ENCODE results near the gene TNPO3. TPM values are rescaled to one million over a fixed set of nuclear protein-coding genes. Genes with fewer than 3 reads are reported as not detected.

TNPO3 gene
- total RNA-seq, 2 experiments from 2014 or later = 44.3 to 48.1 TPM

DNA sequence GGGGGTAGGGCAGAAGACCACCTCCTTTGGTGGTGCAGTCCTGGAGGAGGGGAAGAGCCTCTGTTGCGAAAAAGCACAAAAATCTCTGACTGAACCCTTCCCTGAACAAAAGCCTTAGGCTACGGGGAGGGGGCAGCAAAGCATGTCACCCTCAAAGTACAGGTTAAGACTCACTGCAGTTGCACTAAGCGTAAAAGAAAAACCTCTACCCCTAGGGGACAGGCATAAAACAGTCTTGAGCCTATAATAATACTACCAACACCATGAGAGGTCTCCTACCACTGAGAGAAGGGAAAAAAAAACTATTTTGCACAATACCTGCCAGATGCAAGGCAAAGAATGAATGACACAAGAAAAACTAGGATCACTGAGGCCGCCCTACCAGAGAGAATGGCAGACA is 17.3 kb downstream of the TNPO3 start:
- ChIA-PET POLR2A (no interaction called here), CTCF (interaction anchor here (1.4 kb wide), 1 partner anchor 12 kb away, joined by 3 read pairs; no protein-coding TSS in a partner anchor)
- no peak for DNase-seq
- peaks cover 27% of the 10 kb centered on the region for H3K4me1 Mint-ChIP-seq
- H3K27me3 Mint-ChIP-seq = no peaks in the 10 kb centered on the region
- peaks cover 56% of the 10 kb centered on the region for H3K36me3 Mint-ChIP-seq (ENCODE audit: low read depth)
- no peak overlapping the region for H3K27ac Mint-ChIP-seq
- H3K9me3 Mint-ChIP-seq = no peaks in the 10 kb centered on the region
- H3K4me3 Mint-ChIP-seq = no peak overlapping the region

DNA sequence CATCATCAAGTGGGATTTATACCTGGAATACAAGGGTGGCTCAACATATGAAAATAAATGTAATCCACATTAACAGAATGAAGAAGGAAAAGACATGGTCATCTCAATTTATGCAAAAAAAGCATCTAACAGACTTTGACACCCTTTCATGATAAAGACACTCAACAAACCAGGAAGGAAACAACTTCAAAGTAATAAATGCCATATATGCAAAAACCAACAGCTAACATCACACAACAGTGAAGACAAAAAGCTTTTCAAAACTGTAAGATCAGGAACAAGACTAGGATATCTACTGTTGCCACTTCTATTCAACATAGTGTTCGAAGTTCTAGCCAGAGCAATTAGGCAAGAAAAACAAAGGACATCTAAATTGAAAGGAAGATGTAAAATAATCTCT is 22.9 kb downstream of the TNPO3 start:
- no peak for DNase-seq
- Mint-ChIP-seq H3K4me3 (no peak overlapping the region), H3K4me1 (peaks cover 16% of the 10 kb centered on the region), H3K27me3 (no peaks in the 10 kb centered on the region), H3K9me3 (no peaks in the 10 kb centered on the region), H3K36me3 (ENCODE audit: low read depth) (peaks cover 64% of the 10 kb centered on the region), H3K27ac (no peak overlapping the region)
- CTCF ChIA-PET = no interaction called here
- POLR2A ChIA-PET = no interaction called here

DNA sequence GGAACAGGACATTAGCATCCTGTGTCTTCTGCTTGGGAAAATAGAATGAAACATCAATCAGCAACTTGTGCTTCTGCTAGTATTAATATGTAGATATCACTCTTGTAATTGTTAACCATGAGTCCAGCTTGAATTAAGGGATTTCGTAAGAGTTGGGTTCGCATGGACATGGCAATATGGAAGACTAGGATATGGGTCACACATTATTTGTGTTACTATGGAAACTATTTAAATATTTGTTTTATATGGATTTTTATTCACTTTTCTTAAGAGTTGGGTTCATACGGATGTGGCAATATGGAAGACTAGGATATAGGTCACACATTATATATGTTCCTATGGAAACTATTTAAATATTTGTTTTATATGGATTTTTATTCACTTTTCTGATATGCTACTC is 24.5 kb downstream of the TNPO3 start:
- H3K36me3 Mint-ChIP-seq (ENCODE audit: low read depth) = peaks cover 54% of the 10 kb centered on the region
- ChIA-PET CTCF (no interaction called here), POLR2A (no interaction called here)
- no peaks in the 10 kb centered on the region for H3K27me3 Mint-ChIP-seq
- no peak overlapping the region for H3K27ac Mint-ChIP-seq
- H3K4me3 Mint-ChIP-seq = no peak overlapping the region
- H3K4me1 Mint-ChIP-seq = peaks cover 16% of the 10 kb centered on the region
- DNase-seq = no peak
- H3K9me3 Mint-ChIP-seq = no peaks in the 10 kb centered on the region

DNA sequence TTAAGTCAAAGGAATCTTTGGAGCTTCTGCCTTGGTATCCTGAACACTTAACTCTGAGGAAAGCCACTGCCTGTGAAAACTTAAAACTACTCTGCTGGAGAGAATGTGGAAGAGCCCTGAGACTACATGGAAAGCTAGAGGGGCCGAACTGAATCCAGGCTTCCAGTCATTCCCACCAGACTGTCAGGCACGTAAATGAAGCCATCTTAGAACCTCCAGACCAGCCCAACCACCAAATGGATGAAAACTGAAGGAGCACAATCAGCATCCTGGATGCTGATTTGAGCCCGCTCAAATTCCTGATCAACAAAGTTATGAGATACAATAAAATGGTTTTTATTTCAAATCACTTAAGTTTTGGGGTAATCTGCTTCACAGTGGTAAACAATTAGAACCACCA is 30.8 kb downstream of the TNPO3 start:
- H3K27ac Mint-ChIP-seq = no peak overlapping the region
- POLR2A ChIA-PET = no interaction called here
- peaks cover 12% of the 10 kb centered on the region for H3K4me1 Mint-ChIP-seq
- no peak overlapping the region for H3K4me3 Mint-ChIP-seq
- no peaks in the 10 kb centered on the region for H3K9me3 Mint-ChIP-seq
- peaks cover 17% of the 10 kb centered on the region for H3K36me3 Mint-ChIP-seq (ENCODE audit: low read depth)
- no peaks in the 10 kb centered on the region for H3K27me3 Mint-ChIP-seq
- DNase-seq = no peak
- CTCF ChIA-PET = interaction anchor here (0.8 kb wide), 1 partner anchor 110 kb away, joined by 3 read pairs; no protein-coding TSS in a partner anchor

DNA sequence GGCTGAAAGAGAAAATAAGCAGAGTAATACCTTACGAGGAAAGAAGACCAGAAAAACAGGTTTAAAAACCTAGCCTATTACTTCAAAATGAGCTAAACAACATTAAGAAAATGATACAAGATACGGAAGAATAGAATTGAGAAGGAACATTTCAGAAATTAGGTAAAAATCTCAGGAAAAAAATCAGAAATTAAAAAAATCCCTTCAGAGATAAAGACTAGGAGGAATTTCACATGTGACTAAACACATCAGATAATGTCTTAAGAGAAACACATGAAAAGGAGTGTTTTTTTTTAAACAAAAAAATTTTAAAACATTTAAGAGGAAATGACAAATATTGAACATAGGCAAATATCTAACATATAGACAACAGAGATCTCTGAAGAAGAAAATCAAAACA is 33.3 kb downstream of the TNPO3 start:
- ChIA-PET POLR2A (no interaction called here), CTCF (no interaction called here)
- Mint-ChIP-seq H3K36me3 (ENCODE audit: low read depth) (peaks cover 11% of the 10 kb centered on the region), H3K4me3 (no peak overlapping the region), H3K27ac (no peak overlapping the region), H3K4me1 (peaks cover 8% of the 10 kb centered on the region), H3K27me3 (no peaks in the 10 kb centered on the region), H3K9me3 (no peaks in the 10 kb centered on the region)
- DNase-seq = no peak

DNA sequence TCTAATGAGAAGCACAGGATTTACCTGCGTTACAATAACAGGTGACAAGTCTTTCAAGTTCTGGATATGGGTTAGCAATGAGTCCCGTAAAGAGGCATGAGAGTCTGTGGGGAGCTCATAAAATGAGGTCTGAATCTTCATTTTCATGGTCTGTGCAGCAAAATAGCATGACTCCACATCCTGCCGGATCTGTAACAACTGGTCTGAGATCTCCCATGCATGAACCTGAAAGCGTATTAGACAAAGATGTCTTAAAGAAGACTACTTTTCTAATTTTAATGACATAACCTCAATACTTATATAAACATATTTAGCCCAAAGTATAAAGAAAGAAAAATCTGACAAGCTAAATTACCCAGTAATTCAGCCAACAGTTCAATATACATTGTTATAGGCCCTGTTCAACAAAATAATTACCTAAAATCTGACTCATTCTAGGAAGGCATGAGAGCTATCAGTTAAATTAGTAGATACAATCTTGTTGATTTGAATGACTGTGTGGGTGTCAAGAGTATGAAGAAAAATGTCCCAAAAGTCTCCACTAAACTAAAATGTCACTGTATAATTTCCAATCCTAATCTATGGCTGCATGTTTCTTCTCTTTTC is 36.9 kb downstream of the TNPO3 start:
- ChIA-PET POLR2A (no interaction called here), CTCF (interaction anchor here (1.7 kb wide), 1 partner anchor 134 kb away, joined by 5 read pairs; no protein-coding TSS in a partner anchor)
- H3K27me3 Mint-ChIP-seq = no peaks in the 10 kb centered on the region
- peaks cover 7% of the 10 kb centered on the region for H3K4me1 Mint-ChIP-seq
- no peaks in the 10 kb centered on the region for H3K9me3 Mint-ChIP-seq
- DNase-seq = no peak
- no peak overlapping the region for H3K27ac Mint-ChIP-seq
- no peak overlapping the region for H3K4me3 Mint-ChIP-seq
- H3K36me3 Mint-ChIP-seq (ENCODE audit: low read depth) = peaks cover 30% of the 10 kb centered on the region

DNA sequence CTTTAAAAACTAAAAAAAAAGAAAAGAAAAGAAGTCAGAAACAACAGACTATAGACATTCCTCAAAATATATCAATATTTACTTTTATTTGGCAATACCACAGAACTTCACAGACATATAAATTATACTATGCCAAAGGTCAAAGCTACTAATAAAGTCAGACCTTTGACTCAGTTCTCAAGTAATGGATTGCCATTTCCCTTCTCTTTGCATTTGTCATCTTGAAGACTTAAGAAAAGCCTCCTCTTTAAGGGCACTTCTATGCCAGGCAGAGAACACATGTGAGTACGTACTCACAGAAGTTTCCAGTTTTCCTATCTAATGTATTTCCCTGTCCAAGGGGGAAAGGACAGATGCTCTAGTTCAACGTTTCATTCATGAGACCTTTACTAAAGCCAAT is 37.6 kb downstream of the TNPO3 start:
- CTCF ChIA-PET = interaction anchor here (1.7 kb wide), 1 partner anchor 134 kb away, joined by 5 read pairs; no protein-coding TSS in a partner anchor
- Mint-ChIP-seq H3K4me3 (no peak overlapping the region), H3K9me3 (no peaks in the 10 kb centered on the region), H3K4me1 (peaks cover 7% of the 10 kb centered on the region), H3K27ac (no peak overlapping the region), H3K36me3 (ENCODE audit: low read depth) (peaks cover 36% of the 10 kb centered on the region), H3K27me3 (no peaks in the 10 kb centered on the region)
- POLR2A ChIA-PET = no interaction called here
- no peak for DNase-seq

DNA sequence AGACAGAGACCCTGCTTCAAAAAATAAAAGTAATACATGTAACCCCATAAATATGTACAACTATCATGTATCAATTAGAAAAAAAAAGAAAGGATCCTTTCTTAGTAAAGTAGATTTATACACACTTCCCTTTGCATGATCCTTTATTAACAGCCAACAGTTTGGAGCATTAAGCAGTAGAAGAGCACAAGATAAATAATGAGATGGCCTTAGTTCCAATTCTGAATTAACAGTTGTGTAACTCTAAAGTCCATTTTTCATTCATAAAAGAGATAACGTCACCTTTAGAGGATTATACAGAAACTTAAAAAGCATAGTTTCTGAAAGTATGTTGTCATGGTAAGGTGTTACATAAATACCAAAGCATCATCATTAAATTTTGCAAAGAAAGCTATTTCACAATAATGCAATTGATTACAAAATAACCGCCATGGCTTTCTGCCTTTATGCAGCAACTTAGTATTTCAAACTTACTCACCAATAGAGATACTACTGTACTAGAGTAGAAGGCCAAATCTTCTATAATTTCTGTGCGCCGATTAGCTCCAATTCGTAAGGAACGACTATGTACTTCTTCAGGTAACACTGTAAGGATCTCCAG is 40.3 kb downstream of the TNPO3 start:
- Mint-ChIP-seq H3K27ac (no peak overlapping the region), H3K9me3 (no peaks in the 10 kb centered on the region), H3K4me3 (no peak overlapping the region), H3K4me1 (peaks cover 14% of the 10 kb centered on the region), H3K27me3 (no peaks in the 10 kb centered on the region), H3K36me3 (ENCODE audit: low read depth) (peaks cover 47% of the 10 kb centered on the region)
- ChIA-PET POLR2A (no interaction called here), CTCF (interaction anchor here (0.9 to 1.0 kb wide), 2 partner anchors 11 to 21 kb away, joined by 3 read pairs; no protein-coding TSS in a partner anchor)
- DNase-seq = no peak

DNA sequence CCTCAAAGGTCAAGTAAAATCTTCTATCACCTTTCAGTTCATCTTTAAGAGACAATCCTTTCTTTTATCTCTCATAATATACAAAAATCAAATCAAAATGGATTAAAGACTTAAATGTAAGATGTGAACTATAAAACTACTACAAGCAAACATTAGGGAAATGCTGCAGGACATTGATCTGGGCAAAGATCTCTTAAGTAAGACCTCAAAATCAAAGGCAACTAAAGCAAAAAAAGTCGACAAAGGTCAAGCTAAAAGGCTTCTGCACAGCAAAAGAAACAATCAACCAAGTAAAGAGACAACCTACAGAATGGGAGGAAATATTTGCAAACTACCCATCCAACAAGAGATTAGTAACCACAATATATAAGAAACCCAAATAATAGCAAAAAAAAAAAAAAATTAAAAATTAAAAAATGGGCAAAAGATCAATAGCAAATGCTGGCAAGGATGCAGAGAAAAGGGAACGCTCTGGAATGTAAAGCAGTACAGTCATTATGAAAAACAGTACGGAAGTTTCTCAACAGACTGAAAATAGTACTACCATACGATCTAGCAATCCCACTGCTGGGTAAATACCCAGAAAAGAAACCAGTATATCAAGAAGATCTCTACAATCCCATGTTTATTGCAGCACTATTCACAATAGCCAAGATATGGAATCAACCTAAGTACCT is 41.7 kb downstream of the TNPO3 start:
- Mint-ChIP-seq H3K36me3 (ENCODE audit: low read depth) (peaks cover 54% of the 10 kb centered on the region), H3K4me3 (no peak overlapping the region), H3K27me3 (no peaks in the 10 kb centered on the region), H3K4me1 (peaks cover 24% of the 10 kb centered on the region), H3K27ac (no peak overlapping the region), H3K9me3 (no peaks in the 10 kb centered on the region)
- ChIA-PET CTCF (interaction anchor here (0.9 kb wide), 1 partner anchor 12 kb away, joined by 3 read pairs; no protein-coding TSS in a partner anchor), POLR2A (no interaction called here)
- no peak for DNase-seq

DNA sequence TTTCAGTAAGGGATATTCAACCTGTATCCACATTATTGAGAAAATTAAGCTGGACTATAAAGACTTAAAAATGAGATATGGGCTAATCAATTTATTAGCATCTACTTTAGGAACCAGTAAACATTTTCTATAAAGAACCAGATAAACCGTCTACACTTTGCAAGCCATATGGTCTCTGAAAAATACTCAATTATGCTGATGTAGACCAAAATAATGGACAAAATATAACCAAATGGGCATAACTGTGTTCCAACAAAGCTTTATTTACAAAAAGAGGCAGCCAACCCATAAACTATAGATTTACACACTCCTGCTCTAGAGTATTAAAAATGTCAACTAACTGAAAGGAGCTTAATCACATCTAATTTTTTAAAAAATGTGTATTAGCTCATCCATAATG is 42.3 kb downstream of the TNPO3 start:
- Mint-ChIP-seq H3K4me1 (peaks cover 25% of the 10 kb centered on the region), H3K36me3 (ENCODE audit: low read depth) (peaks cover 56% of the 10 kb centered on the region), H3K27ac (no peak overlapping the region), H3K4me3 (no peak overlapping the region), H3K27me3 (no peaks in the 10 kb centered on the region), H3K9me3 (no peaks in the 10 kb centered on the region)
- CTCF ChIA-PET = no interaction called here
- no peak for DNase-seq
- POLR2A ChIA-PET = no interaction called here

DNA sequence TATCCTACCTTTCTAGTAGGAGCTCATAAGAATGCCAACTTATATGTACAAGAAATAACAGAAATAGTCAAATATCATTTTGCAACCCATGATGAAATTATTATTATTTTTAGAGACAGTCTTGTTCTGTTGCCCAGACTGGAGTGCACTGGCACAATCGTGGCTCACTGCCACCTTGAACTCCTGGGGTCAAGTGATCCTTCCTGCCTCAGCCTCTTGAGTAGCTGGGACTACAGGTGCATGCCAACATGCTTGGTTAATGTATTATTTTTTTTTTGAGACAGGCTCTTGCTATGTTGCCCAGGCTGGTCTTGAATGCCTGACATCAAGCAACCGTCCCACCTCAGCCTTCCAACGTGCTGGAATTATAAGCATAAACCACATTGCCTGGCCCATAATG is 44.8 kb downstream of the TNPO3 start:
- Mint-ChIP-seq H3K4me3 (no peak overlapping the region), H3K27ac (no peak overlapping the region), H3K36me3 (ENCODE audit: low read depth) (peaks cover 60% of the 10 kb centered on the region), H3K9me3 (no peaks in the 10 kb centered on the region), H3K27me3 (no peaks in the 10 kb centered on the region), H3K4me1 (peaks cover 27% of the 10 kb centered on the region)
- ChIA-PET POLR2A (no interaction called here), CTCF (interaction anchor here (0.7 to 1.6 kb wide), 2 partner anchors 36 to 815 kb away, joined by 3 to 4 read pairs; no protein-coding TSS in a partner anchor)
- no peak for DNase-seq

DNA sequence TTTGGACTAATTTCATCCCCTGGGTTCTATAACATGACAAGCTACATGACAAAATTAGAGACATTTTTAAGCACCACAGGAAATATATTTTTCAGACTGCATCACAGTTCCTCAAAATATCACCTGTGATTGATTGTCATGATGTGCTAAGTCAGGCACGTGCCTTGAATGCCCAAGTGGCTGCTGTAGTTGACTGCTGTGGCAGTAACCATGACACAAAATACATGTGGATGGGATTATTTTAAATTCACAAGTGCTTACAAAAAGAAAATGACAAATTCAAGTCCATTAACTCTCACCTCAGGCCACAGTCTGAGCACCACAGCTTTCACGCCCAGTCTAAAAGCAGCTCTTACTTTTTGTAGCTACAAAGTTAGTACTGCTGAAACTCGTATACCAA is 45.5 kb downstream of the TNPO3 start:
- ChIA-PET CTCF (interaction anchor here (0.5 to 1.3 kb wide), 3 partner anchors 17 to 816 kb away, joined by 3 read pairs; no protein-coding TSS in a partner anchor), POLR2A (no interaction called here)
- no peaks in the 10 kb centered on the region for H3K27me3 Mint-ChIP-seq
- no peaks in the 10 kb centered on the region for H3K9me3 Mint-ChIP-seq
- H3K27ac Mint-ChIP-seq = no peak overlapping the region
- H3K4me1 Mint-ChIP-seq = peaks cover 27% of the 10 kb centered on the region
- H3K4me3 Mint-ChIP-seq = no peak overlapping the region
- no peak for DNase-seq
- peaks cover 59% of the 10 kb centered on the region for H3K36me3 Mint-ChIP-seq (ENCODE audit: low read depth)

DNA sequence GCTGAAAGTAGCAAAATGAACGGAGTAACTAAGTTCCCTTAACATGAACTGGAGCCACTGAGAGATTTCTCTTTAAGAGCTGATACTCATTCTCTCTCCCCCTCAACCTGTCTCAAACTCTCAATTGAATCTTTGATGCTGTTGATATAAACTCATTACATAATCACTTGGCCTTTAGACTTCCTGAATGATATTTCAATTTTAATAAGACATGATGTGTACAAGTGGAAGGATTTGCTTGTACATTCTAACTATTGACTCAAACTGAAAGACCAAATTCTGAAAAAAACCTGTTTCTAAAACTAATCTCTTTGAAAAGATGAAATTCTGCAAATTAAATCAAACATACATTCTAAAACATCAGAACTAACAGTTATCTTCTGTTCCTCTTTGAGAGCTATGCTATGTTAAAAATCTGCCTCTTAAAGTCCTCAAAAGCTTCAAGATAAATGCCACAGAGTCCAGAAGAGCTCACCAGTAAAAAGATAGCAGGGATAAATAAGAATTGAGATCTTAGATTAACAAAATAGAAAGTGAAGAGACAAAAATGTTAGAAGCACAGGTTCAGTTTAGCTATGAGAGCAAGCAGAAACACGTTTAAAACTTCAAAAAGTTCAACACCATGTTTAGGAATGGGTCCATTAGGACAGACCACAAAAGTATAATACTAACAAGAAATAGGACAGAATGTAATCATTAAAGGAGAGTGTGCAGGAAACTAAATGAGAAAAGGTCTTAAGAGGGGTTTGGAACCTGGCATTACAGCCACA is 46.1 kb downstream of the TNPO3 start:
- DNase-seq = no peak
- Mint-ChIP-seq H3K36me3 (ENCODE audit: low read depth) (peaks cover 58% of the 10 kb centered on the region), H3K27me3 (no peaks in the 10 kb centered on the region), H3K27ac (no peak overlapping the region), H3K4me3 (no peak overlapping the region), H3K4me1 (peaks cover 26% of the 10 kb centered on the region), H3K9me3 (no peaks in the 10 kb centered on the region)
- POLR2A ChIA-PET = no interaction called here
- CTCF ChIA-PET = interaction anchor here (0.5 to 1.3 kb wide), 3 partner anchors 18 to 262 kb away, joined by 3 read pairs; no protein-coding TSS in a partner anchor
